DMS53 treated with DMSO at 0.1 percent for 48 hours (cell line): ENCODE results near the gene TUBB4A.
"Not testable (repeated sequence)": the region's sequence is repeated elsewhere in the genome, so short reads cannot be mapped to it uniquely, and the experiment has no call there.

Experiments
- DNase-seq: peaks from one replicate; lab custom pipeline; 2025; ENCODE audit not compliant: unreplicated experiment; lab: John Stamatoyannopoulos, UW

Gene TUBB4A

GRCh38 chr19:6501740-6502648 is at the start of gene TUBB4A:
TSS of gene TUBB4A (minus strand) at chr19:6502309. CDS start at chr19:6502212, 97 bp downstream.
- no peak for DNase-seq

GRCh38 chr19:6551091-6551490 is 49.0 kb upstream of the TUBB4A start:
- no peak for DNase-seq

- not testable (repeated sequence) for DNase-seq
Observed at GRCh38 chr19:6550679-6551078, 48.6 kb upstream of the TUBB4A start.

GRCh38 chr19:6543866-6544347 is 41.8 kb upstream of the TUBB4A start:
- no peak for DNase-seq

- DNase-seq, result no peak
Observed at GRCh38 chr19:6540918-6541689, 39.0 kb upstream of the TUBB4A start.

GRCh38 chr19:6539514-6539913 is 37.4 kb upstream of the TUBB4A start:
- DNase-seq, result no peak

GRCh38 chr19:6535558-6536137 is 33.5 kb upstream of the TUBB4A start:
- no peak for DNase-seq

- no peak for DNase-seq
Observed at GRCh38 chr19:6534451-6535093, 32.5 kb upstream of the TUBB4A start.

GRCh38 chr19:6533746-6534418 is 31.8 kb upstream of the TUBB4A start:
- DNase-seq, result no peak

- no peak for DNase-seq
Observed at GRCh38 chr19:6533000-6533328, 30.9 kb upstream of the TUBB4A start.

- no peak for DNase-seq
Observed at GRCh38 chr19:6532244-6532999, 30.3 kb upstream of the TUBB4A start.

- DNase-seq, result no peak
Observed at GRCh38 chr19:6531956-6532243, 29.8 kb upstream of the TUBB4A start.

- DNase-seq, result no peak
Observed at GRCh38 chr19:6531163-6531955, 29.2 kb upstream of the TUBB4A start.

GRCh38 chr19:6530386-6531162 is 28.5 kb upstream of the TUBB4A start, which contains the start of gene TNFSF9:
TSS of gene TNFSF9 (plus strand) at chr19:6531026. CDS start at chr19:6531037, 11 bp downstream.
- DNase-seq, result no peak

- no peak for DNase-seq
Observed at GRCh38 chr19:6529937-6530385, 27.9 kb upstream of the TUBB4A start.

GRCh38 chr19:6529351-6529750 is 27.2 kb upstream of the TUBB4A start:
- DNase-seq, result no peak

GRCh38 chr19:6528544-6529121 is 26.5 kb upstream of the TUBB4A start:
- no peak for DNase-seq
